Measurements from ENCODE around the gene CKAP2L.

Gene CKAP2L

DNA sequence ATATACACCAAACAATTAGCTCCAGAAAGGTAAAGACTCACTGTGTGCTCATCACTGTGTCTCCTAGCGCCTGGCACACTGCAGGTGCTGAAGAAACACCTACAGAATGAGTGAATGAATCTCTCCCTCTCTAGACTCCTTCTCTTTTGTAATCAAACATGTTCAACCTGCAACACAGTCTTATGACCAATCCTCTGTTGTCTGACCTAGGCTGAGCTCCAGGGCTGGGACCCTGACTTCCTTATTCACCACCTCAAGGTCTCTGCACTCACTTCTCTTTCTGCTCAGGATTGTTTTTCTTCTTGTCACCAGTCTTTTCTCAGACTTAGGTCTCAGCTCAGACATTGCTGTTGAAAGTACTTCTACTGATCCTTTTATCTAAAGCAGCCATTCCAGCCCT lies 9.8 kb downstream of the CKAP2L start:
- no peak overlapping the region for H3K27ac ChIP-seq (ENCODE audit: low read length)
- no peak overlapping the region for H3K9ac ChIP-seq (ENCODE audit: low read length)
- H3K4me1 ChIP-seq (ENCODE audit: control insufficient read depth, low read depth, low read length): no peaks in the 10 kb centered on the region
- no peak overlapping the region for H3K4me3 ChIP-seq (ENCODE audit: low read length)
- H3K36me3 ChIP-seq (ENCODE audit: control insufficient read depth, low read depth, low read length): peaks cover 61% of the 10 kb centered on the region
- H3K9me3 ChIP-seq (ENCODE audit: control insufficient read depth, low read depth, low read length): no peaks in the 10 kb centered on the region
- no peaks in the 10 kb centered on the region for H3K27me3 ChIP-seq (ENCODE audit: control insufficient read depth, insufficient read depth, low read length)

DNA sequence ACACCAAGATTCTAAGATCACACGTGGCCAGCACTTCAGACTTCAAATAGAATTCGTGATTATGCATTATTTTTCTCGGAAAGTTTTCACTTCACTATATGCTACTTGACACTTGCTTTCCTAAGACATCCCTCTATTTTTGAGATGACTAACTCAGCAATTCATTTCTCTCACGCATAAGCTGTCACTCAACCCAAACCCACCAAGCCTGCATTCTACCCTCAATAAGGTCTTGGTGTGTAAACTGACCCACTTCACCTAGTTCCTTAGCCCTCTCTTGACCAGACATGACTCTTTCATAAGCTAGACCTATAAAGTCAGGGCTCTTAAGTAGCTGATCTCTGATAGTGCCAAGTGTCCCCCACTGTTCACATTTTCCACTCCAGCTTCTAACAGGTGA lies 11.7 kb downstream of the CKAP2L start:
- H3K9me3 ChIP-seq (ENCODE audit: control insufficient read depth, low read depth, low read length): no peaks in the 10 kb centered on the region
- H3K4me3 ChIP-seq (ENCODE audit: low read length): no peak overlapping the region
- H3K4me1 ChIP-seq (ENCODE audit: control insufficient read depth, low read depth, low read length): no peaks in the 10 kb centered on the region
- H3K27me3 ChIP-seq (ENCODE audit: control insufficient read depth, insufficient read depth, low read length): no peaks in the 10 kb centered on the region
- H3K9ac ChIP-seq (ENCODE audit: low read length): no peak overlapping the region
- H3K27ac ChIP-seq (ENCODE audit: low read length): no peak overlapping the region
- H3K36me3 ChIP-seq (ENCODE audit: control insufficient read depth, low read depth, low read length): peaks cover 42% of the 10 kb centered on the region

DNA sequence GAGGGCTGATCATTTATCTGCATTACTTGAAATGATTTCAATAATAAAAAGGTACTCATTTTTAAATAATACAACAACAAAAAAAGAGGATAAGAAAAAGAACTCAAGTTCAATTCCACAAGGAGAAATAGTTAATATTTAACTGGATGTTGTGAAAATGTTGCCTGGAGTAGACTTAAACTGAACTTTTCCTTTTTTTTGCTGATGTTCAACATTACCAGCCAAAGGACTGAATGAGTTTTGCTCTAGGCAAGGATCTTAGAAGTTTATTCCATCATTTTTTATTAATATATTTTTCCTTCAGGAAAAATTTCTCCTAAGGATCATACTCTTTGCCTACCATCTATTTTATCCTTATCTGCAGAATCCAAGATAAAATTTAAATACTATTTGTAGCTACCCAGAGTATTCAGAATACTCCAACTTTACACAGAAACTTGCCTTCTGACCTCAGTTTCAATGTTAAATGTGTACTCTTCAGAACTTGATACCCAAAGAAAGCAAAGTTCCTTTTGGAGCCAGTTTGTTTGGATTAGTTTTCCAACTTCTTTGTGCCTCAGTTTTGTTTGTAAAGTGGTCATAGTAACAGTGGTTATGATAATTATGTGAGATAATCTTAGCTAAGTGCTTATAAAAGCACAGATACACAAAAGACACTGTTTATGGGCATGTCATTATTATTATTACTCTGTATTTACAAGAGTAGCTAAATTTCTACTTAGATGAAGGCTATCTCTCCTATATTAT lies 12.8 kb downstream of the CKAP2L start:
- no peaks in the 10 kb centered on the region for H3K4me1 ChIP-seq (ENCODE audit: control insufficient read depth, low read depth, low read length)
- H3K27ac ChIP-seq (ENCODE audit: low read length): no peak overlapping the region
- H3K9me3 ChIP-seq (ENCODE audit: control insufficient read depth, low read depth, low read length): no peaks in the 10 kb centered on the region
- H3K36me3 ChIP-seq (ENCODE audit: control insufficient read depth, low read depth, low read length): peaks cover 37% of the 10 kb centered on the region
- no peak overlapping the region for H3K4me3 ChIP-seq (ENCODE audit: low read length)
- no peaks in the 10 kb centered on the region for H3K27me3 ChIP-seq (ENCODE audit: control insufficient read depth, insufficient read depth, low read length)
- no peak overlapping the region for H3K9ac ChIP-seq (ENCODE audit: low read length)

DNA sequence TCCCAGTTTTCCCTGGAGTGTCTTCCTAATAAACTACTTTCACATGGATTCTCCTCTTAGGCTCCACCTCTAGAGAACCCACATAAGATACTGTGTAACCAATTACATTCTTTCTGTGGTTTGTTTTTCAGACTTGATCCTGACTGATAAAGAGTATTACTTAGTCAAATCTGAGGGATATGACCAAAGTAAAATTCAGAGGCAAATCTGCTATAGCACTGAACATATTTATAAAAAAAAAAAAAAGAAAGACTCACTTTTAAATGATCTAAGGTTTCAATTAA lies 13.9 kb downstream of the CKAP2L start:
- Histone ChIP-seq H3K36me3 (ENCODE audit: control insufficient read depth, low read depth, low read length) (peaks cover 34% of the 10 kb centered on the region), H3K4me3 (ENCODE audit: low read length) (no peak overlapping the region), H3K9ac (ENCODE audit: low read length) (no peak overlapping the region), H3K4me1 (ENCODE audit: control insufficient read depth, low read depth, low read length) (no peaks in the 10 kb centered on the region), H3K27me3 (ENCODE audit: control insufficient read depth, insufficient read depth, low read length) (no peaks in the 10 kb centered on the region), H3K27ac (ENCODE audit: low read length) (no peak overlapping the region), H3K9me3 (ENCODE audit: control insufficient read depth, low read depth, low read length) (no peaks in the 10 kb centered on the region)

DNA sequence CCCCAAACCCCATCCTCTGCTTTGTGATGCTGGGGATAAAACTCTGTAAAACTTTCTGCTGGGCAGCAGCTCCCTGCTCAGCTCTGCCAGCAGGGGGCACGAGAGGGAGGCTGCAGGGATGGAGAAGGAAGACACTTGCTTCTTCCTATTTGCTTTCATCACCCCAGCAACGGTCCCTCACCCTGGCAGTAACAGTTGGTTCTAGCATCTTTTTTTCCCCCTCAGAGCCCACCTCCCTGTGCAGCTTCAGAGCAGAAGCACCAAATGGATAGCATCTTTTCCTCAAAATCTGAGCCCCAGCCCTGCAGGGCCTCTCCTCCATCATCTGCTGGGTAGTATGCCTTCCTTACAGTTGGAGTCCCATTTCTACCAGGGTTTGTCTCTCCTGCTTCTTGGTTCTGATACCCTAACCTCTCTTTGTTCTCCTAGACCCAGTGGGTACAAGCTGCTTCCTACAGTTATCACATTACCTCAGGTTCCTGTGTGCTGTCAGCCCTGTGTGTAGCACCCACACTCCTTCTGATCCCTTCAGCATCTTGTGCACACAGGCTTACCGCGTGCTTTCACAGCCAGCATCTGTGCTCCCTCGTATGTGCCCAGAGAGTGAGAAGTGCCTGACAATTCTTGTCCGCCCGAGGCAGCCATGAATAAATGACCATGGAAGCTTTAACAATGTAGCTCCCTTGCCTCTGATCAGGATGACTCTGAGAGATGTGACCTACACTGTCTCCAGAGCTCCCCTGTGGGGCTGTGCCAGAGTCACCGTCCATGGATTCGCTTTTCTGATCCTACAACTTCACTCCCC lies 14.5 kb downstream of the CKAP2L start:
- Histone ChIP-seq H3K27ac (ENCODE audit: low read length) (no peak overlapping the region), H3K9me3 (ENCODE audit: control insufficient read depth, low read depth, low read length) (no peaks in the 10 kb centered on the region), H3K9ac (ENCODE audit: low read length) (no peak overlapping the region), H3K4me1 (ENCODE audit: control insufficient read depth, low read depth, low read length) (no peaks in the 10 kb centered on the region), H3K36me3 (ENCODE audit: control insufficient read depth, low read depth, low read length) (peaks cover 30% of the 10 kb centered on the region), H3K27me3 (ENCODE audit: control insufficient read depth, insufficient read depth, low read length) (no peaks in the 10 kb centered on the region), H3K4me3 (ENCODE audit: low read length) (no peak overlapping the region)

DNA sequence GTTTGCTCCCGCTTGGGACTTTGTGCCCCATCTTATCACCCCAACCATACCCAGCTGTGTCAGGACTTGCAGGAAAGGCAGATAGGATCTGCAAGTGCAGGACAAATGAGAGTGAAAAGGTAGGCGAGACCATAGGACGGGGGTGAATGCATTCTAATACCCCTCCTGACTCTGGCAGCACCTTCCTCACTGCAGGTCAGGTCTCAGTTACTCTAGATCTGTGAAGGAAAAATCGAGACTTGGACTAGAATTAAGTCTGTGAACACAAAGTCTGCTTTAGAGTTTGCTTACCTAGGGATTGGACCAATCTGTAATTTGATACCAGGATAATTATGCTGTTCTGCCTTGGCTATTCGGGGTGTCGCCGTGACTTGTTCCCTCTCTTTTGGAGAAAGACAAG lies 23.9 kb downstream of the CKAP2L start:
- Histone ChIP-seq H3K27ac (ENCODE audit: low read length) (no peak overlapping the region), H3K9me3 (ENCODE audit: control insufficient read depth, low read depth, low read length) (no peaks in the 10 kb centered on the region), H3K4me1 (ENCODE audit: control insufficient read depth, low read depth, low read length) (no peaks in the 10 kb centered on the region), H3K9ac (ENCODE audit: low read length) (no peak overlapping the region), H3K36me3 (ENCODE audit: control insufficient read depth, low read depth, low read length) (peaks cover 46% of the 10 kb centered on the region), H3K27me3 (ENCODE audit: control insufficient read depth, insufficient read depth, low read length) (no peaks in the 10 kb centered on the region), H3K4me3 (ENCODE audit: low read length) (no peak overlapping the region)

DNA sequence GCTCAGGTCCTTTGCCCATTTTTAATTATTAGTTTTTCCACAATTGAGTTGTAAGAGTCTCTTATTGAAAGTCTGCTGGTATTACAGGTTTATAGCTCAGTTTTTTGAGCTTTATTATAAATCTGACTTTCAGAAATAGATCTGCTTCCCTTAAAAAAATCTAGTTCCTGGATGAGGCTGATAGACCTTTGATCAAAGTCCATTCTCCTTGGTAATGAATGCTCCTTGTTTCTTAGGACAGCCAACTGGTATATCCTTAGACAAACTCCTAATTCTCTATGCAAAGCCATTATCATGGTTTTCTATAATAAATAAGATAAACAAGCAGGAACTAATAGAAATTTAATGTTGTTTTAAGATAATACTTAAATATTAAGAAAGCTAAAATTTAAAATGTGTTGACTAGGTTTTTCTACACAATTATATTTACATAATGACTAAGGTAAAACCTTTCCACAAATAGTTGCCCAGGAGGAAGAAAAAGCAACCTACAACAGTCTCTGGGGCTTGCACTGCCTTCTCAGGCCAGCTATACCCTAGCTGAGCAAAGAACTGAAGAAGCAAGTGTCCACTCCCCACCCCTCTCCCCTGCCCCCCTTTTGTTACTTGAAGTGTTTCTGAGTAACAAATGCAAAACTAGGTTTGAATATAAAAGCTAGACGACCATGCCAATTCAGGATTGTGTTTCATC lies 26.7 kb downstream of the CKAP2L start:
- H3K27ac ChIP-seq (ENCODE audit: low read length): no peak overlapping the region
- no peaks in the 10 kb centered on the region for H3K9me3 ChIP-seq (ENCODE audit: control insufficient read depth, low read depth, low read length)
- no peak overlapping the region for H3K9ac ChIP-seq (ENCODE audit: low read length)
- H3K4me1 ChIP-seq (ENCODE audit: control insufficient read depth, low read depth, low read length): no peaks in the 10 kb centered on the region
- no peak overlapping the region for H3K4me3 ChIP-seq (ENCODE audit: low read length)
- H3K27me3 ChIP-seq (ENCODE audit: control insufficient read depth, insufficient read depth, low read length): no peaks in the 10 kb centered on the region
- H3K36me3 ChIP-seq (ENCODE audit: control insufficient read depth, low read depth, low read length): peaks cover 43% of the 10 kb centered on the region

DNA sequence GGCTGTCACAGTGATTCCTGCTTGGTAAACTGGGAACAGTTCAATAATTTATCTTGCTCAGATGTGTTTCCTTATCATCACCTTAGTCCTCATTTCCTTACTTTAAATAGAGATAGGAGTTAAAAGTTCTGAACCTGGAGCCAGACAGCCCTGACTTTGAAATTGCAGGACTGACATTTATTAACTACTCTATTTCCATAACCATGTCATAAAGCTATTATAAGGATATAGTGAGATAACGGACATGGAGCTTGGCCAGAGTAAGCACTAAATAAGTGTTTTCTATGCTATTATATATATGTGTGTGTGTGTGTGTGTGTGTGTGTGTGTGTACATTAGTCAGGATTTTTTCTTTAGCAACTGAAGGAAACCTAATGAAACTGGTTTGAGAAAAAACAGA lies 30.5 kb downstream of the CKAP2L start:
- Histone ChIP-seq H3K9ac (ENCODE audit: low read length) (no peak overlapping the region), H3K36me3 (ENCODE audit: control insufficient read depth, low read depth, low read length) (peaks cover 9% of the 10 kb centered on the region), H3K4me1 (ENCODE audit: control insufficient read depth, low read depth, low read length) (no peaks in the 10 kb centered on the region), H3K4me3 (ENCODE audit: low read length) (no peak overlapping the region), H3K9me3 (ENCODE audit: control insufficient read depth, low read depth, low read length) (no peaks in the 10 kb centered on the region), H3K27me3 (ENCODE audit: control insufficient read depth, insufficient read depth, low read length) (no peaks in the 10 kb centered on the region), H3K27ac (ENCODE audit: low read length) (no peak overlapping the region)

DNA sequence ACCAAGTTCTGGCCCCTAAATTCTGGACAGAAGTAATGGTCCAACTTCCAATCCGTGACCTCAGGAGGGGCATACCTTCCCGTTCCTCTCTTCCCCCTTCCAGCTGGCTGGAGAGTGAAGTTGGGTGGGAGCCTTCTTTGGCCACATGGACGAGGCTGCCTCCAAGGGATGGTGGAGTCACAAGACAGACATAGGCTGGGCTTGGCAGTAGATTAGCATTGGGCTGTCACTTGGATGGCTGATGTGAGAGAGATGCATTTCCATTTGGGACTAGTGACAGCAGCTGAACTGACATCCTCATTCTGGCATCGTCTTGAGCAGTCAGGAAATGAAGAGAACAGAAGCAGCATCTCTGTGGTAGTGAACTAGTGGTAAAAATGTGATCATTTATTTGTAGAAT lies 31.0 kb downstream of the CKAP2L start:
- no peak overlapping the region for H3K4me3 ChIP-seq (ENCODE audit: low read length)
- peaks cover 6% of the 10 kb centered on the region for H3K36me3 ChIP-seq (ENCODE audit: control insufficient read depth, low read depth, low read length)
- H3K27me3 ChIP-seq (ENCODE audit: control insufficient read depth, insufficient read depth, low read length): no peaks in the 10 kb centered on the region
- no peaks in the 10 kb centered on the region for H3K9me3 ChIP-seq (ENCODE audit: control insufficient read depth, low read depth, low read length)
- no peak overlapping the region for H3K9ac ChIP-seq (ENCODE audit: low read length)
- H3K4me1 ChIP-seq (ENCODE audit: control insufficient read depth, low read depth, low read length): no peaks in the 10 kb centered on the region
- H3K27ac ChIP-seq (ENCODE audit: low read length): no peak overlapping the region

DNA sequence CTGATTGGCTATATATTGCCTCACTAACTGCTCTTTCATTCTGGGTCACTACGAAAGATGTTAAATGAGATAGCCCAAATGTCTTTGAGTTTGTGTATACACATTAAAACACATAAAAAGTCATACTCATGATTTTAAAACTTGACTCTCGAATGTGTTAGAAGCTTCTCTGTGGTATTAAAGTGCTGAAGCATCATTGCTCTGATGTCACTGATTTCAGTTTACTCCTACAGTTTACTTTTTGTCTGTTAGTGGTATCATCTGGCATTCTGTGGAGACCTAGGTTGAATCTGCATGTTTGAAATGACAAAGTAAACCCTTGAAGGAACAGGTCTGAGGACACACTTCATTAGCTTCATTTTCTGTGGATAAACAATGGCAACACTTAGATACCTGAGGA lies 32.9 kb downstream of the CKAP2L start:
- no peak overlapping the region for H3K9ac ChIP-seq (ENCODE audit: low read length)
- H3K9me3 ChIP-seq (ENCODE audit: control insufficient read depth, low read depth, low read length): no peaks in the 10 kb centered on the region
- no peaks in the 10 kb centered on the region for H3K27me3 ChIP-seq (ENCODE audit: control insufficient read depth, insufficient read depth, low read length)
- no peak overlapping the region for H3K27ac ChIP-seq (ENCODE audit: low read length)
- no peak overlapping the region for H3K4me3 ChIP-seq (ENCODE audit: low read length)
- H3K36me3 ChIP-seq (ENCODE audit: control insufficient read depth, low read depth, low read length): no peaks in the 10 kb centered on the region
- no peaks in the 10 kb centered on the region for H3K4me1 ChIP-seq (ENCODE audit: control insufficient read depth, low read depth, low read length)

DNA sequence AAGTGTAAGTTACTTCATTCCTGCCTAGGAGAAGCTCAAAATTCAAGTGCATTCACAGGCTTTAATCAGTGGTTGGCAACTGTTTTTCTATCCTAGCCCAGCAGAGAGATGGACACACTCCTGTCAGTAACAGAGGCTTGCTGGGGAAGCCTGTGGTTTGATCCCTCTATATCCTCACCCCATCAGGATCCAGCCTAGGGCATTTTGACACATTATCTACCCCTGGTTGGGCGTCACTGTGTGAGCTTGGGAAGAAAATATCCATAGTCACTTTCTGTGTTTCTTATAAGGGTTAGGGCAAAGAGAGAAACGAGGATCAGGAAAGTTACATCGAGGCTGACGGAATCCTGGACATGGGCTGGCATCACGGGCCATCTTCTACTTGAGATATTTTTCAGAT lies 33.6 kb downstream of the CKAP2L start:
- Histone ChIP-seq H3K4me3 (ENCODE audit: low read length) (no peak overlapping the region), H3K9me3 (ENCODE audit: control insufficient read depth, low read depth, low read length) (no peaks in the 10 kb centered on the region), H3K9ac (ENCODE audit: low read length) (no peak overlapping the region), H3K27me3 (ENCODE audit: control insufficient read depth, insufficient read depth, low read length) (no peaks in the 10 kb centered on the region), H3K4me1 (ENCODE audit: control insufficient read depth, low read depth, low read length) (no peaks in the 10 kb centered on the region), H3K36me3 (ENCODE audit: control insufficient read depth, low read depth, low read length) (no peaks in the 10 kb centered on the region), H3K27ac (ENCODE audit: low read length) (no peak overlapping the region)

Measured in iPS-18a (cell line).